HPDE6-E6E7 (cell line): ENCODE results near the gene KDM5A.

ENCODE experiments used
- DNase-seq: peaks from one replicate; pipeline ENCODE4 v3.0.0; 2011; ENCODE audit warnings: missing footprints; ENCODE audit errors: extremely low spot score

Gene KDM5A

GRCh38 chr12:272942-273341 is 116.2 kb downstream of the KDM5A start:
- DNase-seq = no peak

GRCh38 chr12:271161-271560 is 118.0 kb downstream of the KDM5A start:
- no peak for DNase-seq

DNA sequence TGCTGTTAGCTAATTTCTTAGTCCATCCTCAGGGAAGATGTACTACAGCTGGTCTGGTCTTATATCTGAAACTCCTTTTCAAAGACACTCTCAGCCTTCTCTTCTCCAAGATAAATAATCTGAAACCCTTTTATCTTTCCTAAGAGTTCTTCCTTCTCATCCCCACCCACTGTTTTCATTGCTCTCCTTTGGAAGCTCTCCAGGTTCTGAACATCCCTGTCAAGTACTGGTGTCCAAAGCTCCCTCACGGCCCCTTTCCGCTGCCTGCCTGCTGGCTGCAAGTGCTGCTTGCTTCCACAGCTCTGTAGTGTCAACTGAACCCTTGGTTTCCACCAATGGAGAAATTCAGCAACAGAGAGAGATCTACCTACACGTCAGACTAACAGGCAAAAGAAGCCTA is 119.9 kb downstream of the KDM5A start:
- no peak for DNase-seq

- DNase-seq = no peak
Measured at GRCh38 chr12:268483-268840, 120.7 kb downstream of the KDM5A start.

- no peak for DNase-seq
Measured at GRCh38 chr12:267581-268482, 121.3 kb downstream of the KDM5A start.

DNA sequence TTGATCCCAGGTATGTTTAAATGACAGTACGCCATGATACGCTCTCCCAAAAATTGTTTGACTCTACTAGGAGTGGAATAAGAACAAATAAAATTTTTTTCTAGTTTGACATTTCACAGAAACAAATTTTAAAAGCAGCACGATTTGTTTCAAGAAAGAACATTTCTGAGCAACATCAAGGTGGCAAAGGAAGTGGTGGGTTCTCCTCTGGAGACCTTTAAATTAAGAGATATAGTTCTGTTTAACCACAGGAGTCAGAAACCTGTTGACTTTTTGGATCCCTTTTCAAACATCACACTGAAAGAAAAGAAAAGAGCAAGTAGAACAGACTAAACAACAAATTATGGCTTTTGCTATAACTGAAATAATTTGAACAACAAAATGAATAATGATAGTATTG is 124.0 kb downstream of the KDM5A start:
- no peak for DNase-seq

GRCh38 chr12:264269-264668 is 124.9 kb downstream of the KDM5A start:
- no peak for DNase-seq

- DNase-seq = peak; percentile 19
Measured at GRCh38 chr12:263574-263973, 125.5 kb downstream of the KDM5A start.

GRCh38 chr12:262817-263216 is 126.3 kb downstream of the KDM5A start, which contains the start of gene SLC6A13:
TSS of gene SLC6A13 (minus strand) at chr12:262836. CDS start at chr12:260052, 2,784 bp downstream.
- no peak for DNase-seq

GRCh38 chr12:262113-262512 is 127.0 kb downstream of the KDM5A start:
- no peak for DNase-seq

DNA sequence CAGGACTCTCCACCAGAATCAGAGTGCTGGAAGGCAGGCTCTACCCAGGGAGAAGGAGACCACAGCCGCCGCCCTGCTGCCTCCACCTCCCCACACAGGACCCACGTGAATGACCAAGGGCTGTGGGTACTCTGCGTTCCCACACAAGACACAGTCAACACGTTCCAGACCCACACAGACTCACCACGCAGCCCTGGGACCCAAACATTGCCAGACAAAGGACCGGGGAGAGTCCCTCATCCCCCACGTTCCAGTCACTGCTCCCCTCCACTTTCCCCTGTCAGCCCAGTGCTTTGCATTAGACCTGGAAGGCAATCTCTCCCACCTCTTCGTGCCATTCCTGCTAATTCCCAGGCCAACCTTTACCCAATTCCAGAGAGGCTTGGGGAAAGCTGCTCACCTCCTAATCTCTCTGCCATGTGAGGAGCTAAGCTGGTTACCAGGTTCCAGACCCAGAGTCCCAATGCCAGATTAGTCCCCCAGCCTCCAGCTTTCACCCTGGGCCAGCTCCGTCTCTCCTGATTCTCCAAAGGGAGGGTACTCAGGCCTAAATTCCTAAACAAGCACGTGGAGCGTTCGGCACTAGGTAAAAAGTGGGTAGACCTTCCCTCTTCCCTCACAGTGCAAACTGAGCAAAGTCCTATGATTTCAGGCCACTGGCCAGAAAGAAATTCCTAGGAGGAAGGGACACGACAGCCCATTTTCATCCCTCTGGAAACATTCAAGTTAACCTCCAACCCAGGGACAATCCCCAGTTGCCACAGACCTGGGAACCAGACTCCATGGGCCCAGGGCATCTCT is 131.4 kb downstream of the KDM5A start:
- DNase-seq = no peak

DNA sequence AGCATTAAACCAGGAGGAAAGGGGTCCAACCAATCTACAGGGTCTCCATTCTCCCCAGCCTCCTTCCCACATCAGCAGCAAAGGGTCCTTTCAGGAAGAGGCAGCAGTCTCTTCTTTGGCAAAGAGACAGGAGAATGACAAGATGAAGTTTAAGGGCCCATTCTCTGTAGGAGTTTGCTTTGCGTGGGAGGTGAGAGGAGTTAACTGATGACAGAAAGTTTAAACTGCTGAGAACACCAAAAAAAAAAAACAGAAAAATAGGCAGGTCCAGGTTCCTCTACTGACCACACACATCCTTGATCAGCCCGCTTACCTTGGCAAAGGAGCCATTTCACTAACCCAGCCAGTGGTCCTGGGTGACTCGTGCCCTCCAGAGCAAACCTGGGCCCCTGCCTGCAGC is 132.2 kb downstream of the KDM5A start:
- DNase-seq = no peak

- no peak for DNase-seq
Measured at GRCh38 chr12:256225-256624, 132.9 kb downstream of the KDM5A start.

GRCh38 chr12:254912-255311 is 134.2 kb downstream of the KDM5A start:
- DNase-seq = no peak

DNA sequence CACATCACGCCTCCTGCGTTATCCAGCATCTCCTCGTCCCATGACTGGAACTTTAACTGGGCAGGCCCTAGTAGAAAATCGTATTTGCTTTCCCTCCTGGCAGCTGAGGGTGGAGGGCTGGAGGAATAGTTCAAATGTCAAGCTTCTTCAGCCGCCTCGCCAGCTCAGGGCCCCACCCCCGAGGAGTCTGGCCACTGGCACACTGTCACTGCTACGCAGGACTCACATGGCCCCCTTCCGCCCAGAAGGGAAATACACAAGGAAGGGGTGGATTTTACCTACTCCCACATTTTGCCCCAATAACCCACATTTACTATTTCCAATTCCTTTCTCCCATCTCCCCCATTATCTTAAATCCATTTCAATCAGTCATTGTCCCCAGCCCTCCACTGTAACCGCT is 135.1 kb downstream of the KDM5A start:
- DNase-seq = no peak

DNA sequence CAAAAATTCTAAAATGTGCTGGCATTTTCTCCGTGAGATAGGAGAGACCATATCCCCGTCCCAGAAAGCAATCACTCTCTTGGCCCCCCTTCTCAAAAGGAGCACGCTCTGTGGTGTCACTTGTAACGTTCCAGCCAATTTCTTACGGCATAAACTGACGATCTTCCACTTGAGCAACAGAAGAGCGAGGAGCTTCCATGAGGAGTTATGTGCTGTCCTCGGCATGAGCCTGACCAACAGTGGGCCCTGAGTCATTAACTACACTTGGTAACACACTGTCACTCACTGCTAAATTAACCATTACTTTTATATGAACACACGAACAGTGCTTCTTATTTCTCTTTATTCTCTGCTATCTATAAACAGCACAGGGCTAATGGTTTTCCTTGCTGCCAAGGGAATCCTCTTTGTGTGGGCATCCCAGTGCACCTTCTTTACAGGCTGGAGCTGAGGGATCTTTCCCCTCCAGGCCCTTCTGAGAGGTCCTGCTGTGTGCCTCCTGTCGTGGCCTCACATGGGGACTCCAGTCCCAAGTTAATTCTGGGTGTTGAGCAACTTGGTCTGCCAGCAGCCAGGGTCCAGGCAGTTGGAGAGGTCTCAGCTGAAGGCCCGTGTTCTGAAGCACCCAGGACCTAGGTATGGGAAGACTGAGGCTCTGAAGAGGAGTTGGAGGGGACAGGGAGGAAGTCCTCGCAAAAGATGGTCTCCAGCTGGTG is 135.8 kb downstream of the KDM5A start:
- no peak for DNase-seq

- no peak for DNase-seq
Measured at GRCh38 chr12:252636-253035, 136.5 kb downstream of the KDM5A start.

- DNase-seq = no peak
Measured at GRCh38 chr12:247271-247670, 141.8 kb downstream of the KDM5A start.

- no peak for DNase-seq
Measured at GRCh38 chr12:243381-243780, 145.7 kb downstream of the KDM5A start.

- no peak for DNase-seq
Measured at GRCh38 chr12:242496-242895, 146.6 kb downstream of the KDM5A start.

DNA sequence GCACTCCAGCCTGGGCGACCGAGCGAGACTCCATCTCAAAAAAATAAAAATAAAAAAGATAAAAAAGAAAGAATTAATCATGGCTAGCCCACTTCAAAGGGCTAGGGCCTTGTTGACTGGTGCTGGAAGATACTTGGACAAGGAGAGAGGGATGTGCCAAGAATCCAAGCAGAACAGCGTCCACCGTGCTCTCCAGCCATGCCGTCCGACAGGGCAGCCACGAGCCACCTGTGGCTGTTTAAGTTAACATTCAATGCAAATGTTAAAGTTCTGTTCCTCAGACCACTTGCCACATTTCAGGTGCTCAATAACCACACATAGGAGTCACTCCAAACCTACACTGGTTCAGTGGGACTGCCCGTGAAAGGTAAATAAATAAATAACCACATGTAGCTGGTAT is 147.9 kb downstream of the KDM5A start:
- no peak for DNase-seq

DNA sequence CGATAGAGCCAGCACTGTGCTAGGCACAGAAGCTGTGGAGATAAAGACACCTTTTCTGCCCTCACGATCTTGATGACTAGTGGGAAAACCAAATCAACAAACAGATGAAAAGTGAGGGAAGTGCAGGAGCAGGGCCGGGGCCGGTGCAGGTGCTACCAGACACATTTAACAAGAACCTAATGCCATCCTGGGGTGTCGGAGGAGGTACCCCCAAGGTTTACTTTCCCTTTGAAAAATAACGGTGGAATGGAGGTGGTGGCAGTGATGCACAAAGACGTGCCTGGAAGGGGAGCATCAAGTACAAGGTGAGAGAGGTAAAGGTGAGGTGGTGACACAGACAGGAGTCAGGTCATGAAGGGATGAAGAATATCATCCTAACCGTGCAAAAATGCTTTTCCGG is 148.6 kb downstream of the KDM5A start:
- DNase-seq = no peak
